ENCODE measurements around the gene KCNQ2. TPM values are rescaled to one million over a fixed set of nuclear protein-coding genes. Genes with fewer than 3 reads are reported as not detected.

The KCNQ2 gene
- total RNA-seq, 1 experiment from 2014 or later = not detected

- Mint-ChIP-seq H3K27ac (ENCODE audit: low read depth, unreplicated experiment) (no peak overlapping the region), H3K4me3 (ENCODE audit: unreplicated experiment) (no peak overlapping the region), H3K4me1 (ENCODE audit: insufficient read depth, unreplicated experiment) (no peaks in the 10 kb centered on the region), H3K36me3 (ENCODE audit: insufficient read depth, unreplicated experiment) (no peaks in the 10 kb centered on the region), H3K27me3 (ENCODE audit: insufficient read depth, unreplicated experiment) (peaks cover 71% of the 10 kb centered on the region), H3K9me3 (ENCODE audit: unreplicated experiment) (no peaks in the 10 kb centered on the region)
- TF ChIP-seq CTCF (IDR thresholded peaks at IDR 0.05; ENCODE audit: unreplicated experiment) = no peak
- intact Hi-C loops (cut with micrococcal nuclease) = no loop called here
- BruUV-seq (replicated peaks) = no TSS peak
- POLR2A ChIA-PET = no interaction called here
- no peak for DNase-seq (ENCODE audit: unreplicated experiment)
- CTCF ChIA-PET = no interaction called here
These were observed 75.2 kb downstream of the KCNQ2 start for GRCh38 chr20:63397155-63397843.

GRCh38 chr20:63396300-63396699 is 76.2 kb downstream of the KCNQ2 start:
- intact Hi-C loops (cut with micrococcal nuclease) = no loop called here
- peaks cover 61% of the 10 kb centered on the region for H3K27me3 Mint-ChIP-seq (ENCODE audit: insufficient read depth, unreplicated experiment)
- ChIA-PET POLR2A (no interaction called here), CTCF (interaction anchor here (0.6 kb wide), 1 partner anchor 710 kb away, joined by 3 read pairs; no protein-coding TSS in a partner anchor)
- no peaks in the 10 kb centered on the region for H3K36me3 Mint-ChIP-seq (ENCODE audit: insufficient read depth, unreplicated experiment)
- no TSS peak for BruUV-seq (replicated peaks)
- no peaks in the 10 kb centered on the region for H3K4me1 Mint-ChIP-seq (ENCODE audit: insufficient read depth, unreplicated experiment)
- H3K27ac Mint-ChIP-seq (ENCODE audit: low read depth, unreplicated experiment) = no peak overlapping the region
- H3K4me3 Mint-ChIP-seq (ENCODE audit: unreplicated experiment) = no peak overlapping the region
- no peaks in the 10 kb centered on the region for H3K9me3 Mint-ChIP-seq (ENCODE audit: unreplicated experiment)
- no peak for TF ChIP-seq CTCF (IDR thresholded peaks at IDR 0.05; ENCODE audit: unreplicated experiment)
- no peak for DNase-seq (ENCODE audit: unreplicated experiment)

GRCh38 chr20:63395723-63396122 is 76.7 kb downstream of the KCNQ2 start:
- Mint-ChIP-seq H3K27ac (ENCODE audit: low read depth, unreplicated experiment) (no peak overlapping the region), H3K27me3 (ENCODE audit: insufficient read depth, unreplicated experiment) (peaks cover 55% of the 10 kb centered on the region), H3K4me3 (ENCODE audit: unreplicated experiment) (no peak overlapping the region), H3K36me3 (ENCODE audit: insufficient read depth, unreplicated experiment) (no peaks in the 10 kb centered on the region), H3K9me3 (ENCODE audit: unreplicated experiment) (no peaks in the 10 kb centered on the region), H3K4me1 (ENCODE audit: insufficient read depth, unreplicated experiment) (no peaks in the 10 kb centered on the region)
- intact Hi-C loops (cut with micrococcal nuclease) = no loop called here
- CTCF ChIA-PET = interaction anchor here (0.6 kb wide), 1 partner anchor 711 kb away, joined by 3 read pairs; no protein-coding TSS in a partner anchor
- no peak for TF ChIP-seq CTCF (IDR thresholded peaks at IDR 0.05; ENCODE audit: unreplicated experiment)
- BruUV-seq (replicated peaks) = no TSS peak
- POLR2A ChIA-PET = no interaction called here
- DNase-seq (ENCODE audit: unreplicated experiment) = no peak

GRCh38 chr20:63394920-63395455 is 77.5 kb downstream of the KCNQ2 start:
- H3K4me1 Mint-ChIP-seq (ENCODE audit: insufficient read depth, unreplicated experiment) = no peaks in the 10 kb centered on the region
- intact Hi-C loops (cut with micrococcal nuclease) = no loop called here
- H3K9me3 Mint-ChIP-seq (ENCODE audit: unreplicated experiment) = peaks cover 3% of the 10 kb centered on the region
- no TSS peak for BruUV-seq (replicated peaks)
- H3K36me3 Mint-ChIP-seq (ENCODE audit: insufficient read depth, unreplicated experiment) = no peaks in the 10 kb centered on the region
- no peak for DNase-seq (ENCODE audit: unreplicated experiment)
- H3K4me3 Mint-ChIP-seq (ENCODE audit: unreplicated experiment) = no peak overlapping the region
- POLR2A ChIA-PET = no interaction called here
- CTCF ChIA-PET = interaction anchor here (0.6 to 0.7 kb wide), 2 partner anchors 101 to 298 kb away, joined by 3 read pairs; no protein-coding TSS in a partner anchor
- H3K27me3 Mint-ChIP-seq (ENCODE audit: insufficient read depth, unreplicated experiment) = peaks cover 52% of the 10 kb centered on the region
- no peak overlapping the region for H3K27ac Mint-ChIP-seq (ENCODE audit: low read depth, unreplicated experiment)
- TF ChIP-seq CTCF (IDR thresholded peaks at IDR 0.05; ENCODE audit: unreplicated experiment) = no peak
